Measurements from ENCODE around the gene UROD.

DNA sequence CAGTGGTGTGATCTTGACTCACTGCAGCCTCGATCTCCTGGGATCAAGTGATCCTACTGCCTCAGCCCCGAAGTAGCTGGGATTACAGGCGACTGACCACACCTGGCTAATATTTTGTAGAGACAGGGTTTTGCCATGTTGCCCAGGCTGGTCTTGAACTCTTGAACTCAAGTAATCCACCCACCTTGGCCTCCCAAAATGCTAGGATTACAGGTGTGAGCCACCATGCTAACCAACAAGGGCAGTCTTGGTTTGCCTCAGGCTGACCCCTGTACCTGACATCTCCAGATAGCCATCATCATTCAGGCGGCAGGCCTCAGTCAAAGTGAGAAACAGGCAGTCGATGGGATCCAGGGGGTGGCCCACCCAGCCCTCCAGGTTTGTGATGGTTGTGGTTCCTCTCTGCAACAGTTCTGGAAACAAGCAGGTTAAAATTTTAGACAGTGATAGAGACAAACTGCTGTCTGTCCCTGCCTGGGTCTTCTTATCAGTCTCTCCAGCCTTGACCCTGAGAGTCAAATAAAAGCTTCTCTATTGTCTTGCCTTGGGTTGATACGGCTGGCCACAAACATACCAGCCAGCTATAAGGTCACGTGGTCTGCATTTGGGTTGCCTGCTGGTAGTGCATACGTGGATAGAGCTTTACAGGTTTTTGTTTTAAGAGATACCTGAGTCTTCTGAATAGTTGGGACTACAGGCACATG is 26.8 kb downstream of the UROD start:
- TF ChIP-seq, protein P1, sequence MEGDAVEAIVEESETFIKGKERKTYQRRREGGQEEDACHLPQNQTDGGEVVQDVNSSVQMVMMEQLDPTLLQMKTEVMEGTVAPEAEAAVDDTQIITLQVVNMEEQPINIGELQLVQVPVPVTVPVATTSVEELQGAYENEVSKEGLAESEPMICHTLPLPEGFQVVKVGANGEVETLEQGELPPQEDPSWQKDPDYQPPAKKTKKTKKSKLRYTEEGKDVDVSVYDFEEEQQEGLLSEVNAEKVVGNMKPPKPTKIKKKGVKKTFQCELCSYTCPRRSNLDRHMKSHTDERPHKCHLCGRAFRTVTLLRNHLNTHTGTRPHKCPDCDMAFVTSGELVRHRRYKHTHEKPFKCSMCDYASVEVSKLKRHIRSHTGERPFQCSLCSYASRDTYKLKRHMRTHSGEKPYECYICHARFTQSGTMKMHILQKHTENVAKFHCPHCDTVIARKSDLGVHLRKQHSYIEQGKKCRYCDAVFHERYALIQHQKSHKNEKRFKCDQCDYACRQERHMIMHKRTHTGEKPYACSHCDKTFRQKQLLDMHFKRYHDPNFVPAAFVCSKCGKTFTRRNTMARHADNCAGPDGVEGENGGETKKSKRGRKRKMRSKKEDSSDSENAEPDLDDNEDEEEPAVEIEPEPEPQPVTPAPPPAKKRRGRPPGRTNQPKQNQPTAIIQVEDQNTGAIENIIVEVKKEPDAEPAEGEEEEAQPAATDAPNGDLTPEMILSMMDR (IDR thresholded peaks at IDR 0.05), result no peak
- TF ChIP-seq POLR2A (IDR thresholded peaks at IDR 0.05) (no peak), EP300 (IDR thresholded peaks at IDR 0.05) (no peak), POLR2AphosphoS5 (IDR thresholded peaks at IDR 0.05) (no peak)

Measured in upper lobe of left lung (tissue), 4 donors.